Mesendoderm (in vitro differentiated cells): ENCODE results near the gene IL1RL1.

Experiments used
- DNase-seq: peaks from one replicate; pipeline ENCODE4 v3.0.0; 2013
- H2AK5ac ChIP-seq: 2 replicates; pipeline ENCODE4 v1.6.1; 2013; ENCODE audit warnings: low read length, inconsistent platforms
- H2BK120ac ChIP-seq: 2 replicates; pipeline ENCODE4 v1.6.1; 2013; ENCODE audit warnings: low read depth, mild to moderate bottlenecking, low read length, moderate library complexity, mixed read lengths
- H2BK15ac ChIP-seq: replicated peaks from 2 replicates; pipeline ENCODE4 v1.6.1; 2013; ENCODE audit warnings: low read depth, mild to moderate bottlenecking, moderate library complexity
- H2BK5ac ChIP-seq: 2 replicates; pipeline ENCODE4 v1.6.1; 2013; ENCODE audit warnings: low read length, inconsistent platforms
- H3K18ac ChIP-seq: 2 replicates; pipeline ENCODE4 v1.6.1; 2013; ENCODE audit warnings: mild to moderate bottlenecking, low read length, mixed read lengths
- H3K23ac ChIP-seq: one replicate; pipeline ENCODE4 v1.6.1; 2013; ENCODE audit warnings: low read length
- H3K27ac ChIP-seq: 2 replicates; pipeline ENCODE4 v1.5.1; 2013; ENCODE audit warnings: low read depth, mild to moderate bottlenecking, inconsistent platforms, low read length, moderate library complexity
- H3K27me3 ChIP-seq: 2 replicates; pipeline ENCODE4 v1.6.1; 2013; ENCODE audit warnings: low read length, control low read depth, mild to moderate bottlenecking, inconsistent platforms; ENCODE audit not compliant: insufficient read depth, poor library complexity
- H3K36me3 ChIP-seq: 2 replicates; pipeline ENCODE4 v1.6.1; 2013; ENCODE audit warnings: low read length, inconsistent platforms; ENCODE audit not compliant: control insufficient read depth, insufficient read depth
- H3K4ac ChIP-seq: one replicate; pipeline ENCODE4 v1.6.1; 2013; ENCODE audit warnings: low read depth, mild to moderate bottlenecking, low read length, moderate library complexity
- H3K4me1 ChIP-seq: 2 replicates; pipeline ENCODE4 v1.6.1; 2013; ENCODE audit warnings: low read depth, low read length, inconsistent platforms; ENCODE audit not compliant: control insufficient read depth
- H3K4me2 ChIP-seq: 2 replicates; pipeline ENCODE4 v1.6.1; 2013; ENCODE audit warnings: low read length
- H3K4me3 ChIP-seq: 2 replicates; pipeline ENCODE4 v1.5.1; 2013; ENCODE audit warnings: mild to moderate bottlenecking, low read length
- H3K56ac ChIP-seq: one replicate; pipeline ENCODE4 v1.6.1; 2013; ENCODE audit warnings: low read length
- H3K79me1 ChIP-seq: 2 replicates; pipeline ENCODE4 v1.6.1; 2013; ENCODE audit warnings: low read length, inconsistent platforms
- H3K79me2 ChIP-seq: 2 replicates; pipeline ENCODE4 v1.6.1; 2013; ENCODE audit warnings: mild to moderate bottlenecking, low read length; ENCODE audit not compliant: control insufficient read depth, insufficient read depth
- H3K9ac ChIP-seq: 2 replicates; pipeline ENCODE4 v1.6.1; 2013; ENCODE audit warnings: low read length, inconsistent platforms
- H4K5ac ChIP-seq: one replicate; pipeline ENCODE4 v1.6.1; 2013; ENCODE audit warnings: low read length
- H4K8ac ChIP-seq: one replicate; pipeline ENCODE4 v1.6.1; 2013; ENCODE audit warnings: low read depth, mild to moderate bottlenecking, control low read depth, low read length, moderate library complexity
- whole genome bisulfite sequencing: extraction: QIAGEN DNeasy Blood & Tissue Kit; methylation state at CpG from one replicate; pipeline ENCODE4 v1.1.7; 2013; ENCODE audit warnings: low lambda C conversion rate, missing lambda C conversion rate; ENCODE audit not compliant: insufficient coverage; ENCODE audit errors: extremely low coverage; 5-methylcytosine and 5-hydroxymethylcytosine counted together

IL1RL1 gene

GRCh38 chr2:102285368-102285767 lies 26.0 kb upstream of the IL1RL1 start:
- H3K56ac ChIP-seq = no peak overlapping the region
- no peak overlapping the region for H2BK5ac ChIP-seq
- no peak overlapping the region for H3K27ac ChIP-seq
- H4K5ac ChIP-seq = no peak overlapping the region
- H3K27me3 ChIP-seq = no peaks in the 10 kb centered on the region
- H3K4me3 ChIP-seq = no peak overlapping the region
- H3K4ac ChIP-seq = no peak overlapping the region
- H2BK15ac ChIP-seq = no peak overlapping the region
- no peak overlapping the region for H4K8ac ChIP-seq
- H3K79me1 ChIP-seq = no peaks in the 10 kb centered on the region
- no CpG with 5 or more reads among the region's 2 CpGs for WGBS
- no peaks in the 10 kb centered on the region for H3K36me3 ChIP-seq
- no peak overlapping the region for H2BK120ac ChIP-seq
- DNase-seq = no peak
- H3K9ac ChIP-seq = no peak overlapping the region
- H3K4me2 ChIP-seq = no peak overlapping the region
- no peak overlapping the region for H2AK5ac ChIP-seq
- H3K23ac ChIP-seq = no peak overlapping the region
- H3K4me1 ChIP-seq = no peaks in the 10 kb centered on the region
- no peak overlapping the region for H3K18ac ChIP-seq
- no peaks in the 10 kb centered on the region for H3K79me2 ChIP-seq

- Histone ChIP-seq H3K9ac (no peak overlapping the region), H3K27me3 (no peaks in the 10 kb centered on the region), H2BK5ac (no peak overlapping the region), H3K4me3 (no peak overlapping the region), H3K4me1 (no peaks in the 10 kb centered on the region), H3K79me2 (no peaks in the 10 kb centered on the region), H3K27ac (no peak overlapping the region), H3K79me1 (no peaks in the 10 kb centered on the region), H2BK15ac (no peak overlapping the region), H3K4ac (no peak overlapping the region), H2BK120ac (no peak overlapping the region), H3K4me2 (no peak overlapping the region), H2AK5ac (no peak overlapping the region), H3K56ac (no peak overlapping the region), H3K18ac (no peak overlapping the region), H3K23ac (no peak overlapping the region), H4K5ac (no peak overlapping the region), H3K36me3 (no peaks in the 10 kb centered on the region), H4K8ac (no peak overlapping the region)
- DNase-seq = no peak
- no CpG with 5 or more reads among the region's 3 CpGs for WGBS
These were observed 25.3 kb upstream of the IL1RL1 start for GRCh38 chr2:102286041-102286440.

GRCh38 chr2:102289129-102289528 lies 22.2 kb upstream of the IL1RL1 start:
- Histone ChIP-seq H3K18ac (no peak overlapping the region), H2AK5ac (no peak overlapping the region), H3K27ac (no peak overlapping the region), H2BK120ac (no peak overlapping the region), H4K8ac (no peak overlapping the region), H3K4me3 (no peak overlapping the region), H3K79me1 (no peaks in the 10 kb centered on the region), H3K4me2 (no peak overlapping the region), H4K5ac (no peak overlapping the region), H3K4ac (no peak overlapping the region), H3K4me1 (no peaks in the 10 kb centered on the region), H2BK5ac (no peak overlapping the region), H3K9ac (no peak overlapping the region), H3K27me3 (no peaks in the 10 kb centered on the region), H3K79me2 (no peaks in the 10 kb centered on the region), H2BK15ac (no peak overlapping the region), H3K23ac (no peak overlapping the region), H3K56ac (no peak overlapping the region), H3K36me3 (no peaks in the 10 kb centered on the region)
- no CpG with 5 or more reads among the region's 5 CpGs for WGBS
- DNase-seq = no peak

- Histone ChIP-seq H2AK5ac (no peak overlapping the region), H3K79me1 (no peaks in the 10 kb centered on the region), H3K27ac (no peak overlapping the region), H4K5ac (no peak overlapping the region), H4K8ac (no peak overlapping the region), H3K4ac (no peak overlapping the region), H3K36me3 (no peaks in the 10 kb centered on the region), H3K23ac (no peak overlapping the region), H2BK5ac (no peak overlapping the region), H3K56ac (no peak overlapping the region), H3K18ac (no peak overlapping the region), H3K9ac (no peak overlapping the region), H2BK15ac (no peak overlapping the region), H3K4me3 (no peak overlapping the region), H3K4me2 (no peak overlapping the region), H3K4me1 (no peaks in the 10 kb centered on the region), H3K27me3 (no peaks in the 10 kb centered on the region), H2BK120ac (no peak overlapping the region), H3K79me2 (no peaks in the 10 kb centered on the region)
- DNase-seq = no peak
These were observed 20.8 kb upstream of the IL1RL1 start for GRCh38 chr2:102290594-102290993.

- DNase-seq = no peak
- Histone ChIP-seq H3K4ac (no peak overlapping the region), H2BK15ac (no peak overlapping the region), H2AK5ac (no peak overlapping the region), H3K4me1 (no peaks in the 10 kb centered on the region), H3K56ac (no peak overlapping the region), H3K4me3 (no peak overlapping the region), H3K18ac (no peak overlapping the region), H3K79me2 (no peaks in the 10 kb centered on the region), H3K79me1 (no peaks in the 10 kb centered on the region), H3K27ac (no peak overlapping the region), H4K5ac (no peak overlapping the region), H3K36me3 (no peaks in the 10 kb centered on the region), H3K9ac (no peak overlapping the region), H3K4me2 (no peak overlapping the region), H4K8ac (no peak overlapping the region), H3K23ac (no peak overlapping the region), H2BK5ac (no peak overlapping the region), H2BK120ac (no peak overlapping the region), H3K27me3 (no peaks in the 10 kb centered on the region)
- no CpG with 5 or more reads among the region's 4 CpGs for WGBS
These were observed 19.9 kb upstream of the IL1RL1 start for GRCh38 chr2:102291319-102292075.
